GM12892 (cell line): ENCODE data around the gene ZNF488.

Experiments used
- DNase-seq: peaks from one replicate; pipeline ENCODE4 v3.0.0; 2011; ENCODE audit not compliant: insufficient read length
- FAIRE-seq: peaks from 2 replicates; lab custom pipeline; 2011; peaks lifted over from hg19 to GRCh38; lab: Jason Lieb, UNC
- POLR2A ChIP-seq: IDR thresholded peaks from 2 replicates; pipeline ENCODE4 v1.6.1; 2011; ENCODE audit warnings: low read depth, low read length, control low read depth
- POLR2AphosphoS5 ChIP-seq: IDR thresholded peaks from 2 replicates; pipeline ENCODE4 v1.6.1; 2011; ENCODE audit warnings: low read depth, low read length, control low read depth
- TAF1 ChIP-seq: IDR thresholded peaks from 2 replicates; pipeline ENCODE4 v1.6.1; 2011; ENCODE audit warnings: low read depth, mild to moderate bottlenecking, control low read depth, low read length, borderline replicate concordance

ZNF488 gene

GRCh38 chr10:47349941-47350371, 34.1 kb downstream of the ZNF488 start:
- TF ChIP-seq TAF1 (no peak), POLR2AphosphoS5 (no peak), POLR2A (no peak)
- DNase-seq = no peak
- FAIRE-seq = no peak

DNA sequence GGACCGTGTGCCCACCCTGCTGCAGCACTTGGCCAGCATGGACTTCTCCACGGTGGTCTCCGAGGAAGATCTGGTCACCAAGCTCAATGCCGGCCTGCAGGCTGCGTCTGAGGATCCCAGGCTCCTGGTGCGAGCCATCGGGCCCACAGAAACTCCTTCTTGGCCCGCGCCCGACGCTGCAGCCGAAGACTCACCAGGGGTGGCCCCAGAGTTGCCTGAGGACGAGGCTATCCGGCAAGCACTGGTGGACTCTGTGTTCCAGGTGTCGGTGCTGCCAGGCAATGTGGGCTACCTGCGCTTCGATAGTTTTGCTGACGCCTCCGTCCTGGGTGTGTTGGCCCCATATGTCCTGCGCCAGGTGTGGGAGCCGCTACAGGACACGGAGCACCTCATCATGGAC, 34.6 kb downstream of the ZNF488 start:
- FAIRE-seq (no peak), DNase-seq (no peak)
- TF ChIP-seq TAF1 (no peak), POLR2AphosphoS5 (no peak), POLR2A (no peak)

- no peak for FAIRE-seq
- DNase-seq = no peak
- TF ChIP-seq TAF1 (no peak), POLR2AphosphoS5 (no peak), POLR2A (no peak)
These were observed 35.2 kb downstream of the ZNF488 start for GRCh38 chr10:47348661-47349470.

DNA sequence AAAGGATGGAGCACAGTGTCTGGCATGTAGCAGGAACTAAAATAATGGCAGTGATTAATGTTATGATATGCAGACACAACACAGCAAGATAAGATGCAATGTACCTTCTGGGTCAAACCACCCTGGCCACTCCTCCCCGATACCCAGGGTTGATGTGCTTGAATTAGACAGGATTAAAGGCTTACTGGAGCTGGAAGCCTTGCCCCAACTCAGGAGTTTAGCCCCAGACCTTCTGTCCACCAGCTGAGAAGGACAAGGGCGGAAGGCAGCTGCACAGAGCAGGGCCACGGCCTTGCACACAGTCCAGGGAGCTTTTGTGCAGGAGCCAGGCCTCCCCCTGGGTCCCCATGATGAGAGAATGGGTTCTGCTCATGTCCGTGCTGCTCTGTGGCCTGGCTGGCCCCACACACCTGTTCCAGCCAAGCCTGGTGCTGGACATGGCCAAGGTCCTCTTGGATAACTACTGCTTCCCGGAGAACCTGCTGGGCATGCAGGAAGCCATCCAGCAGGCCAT, 35.9 kb downstream of the ZNF488 start, which contains the start of gene RBP3:
Gene RBP3, plus strand, starts transcription at position 226 of the 514 bp plus-strand sequence. Its CDS starts 122 bp downstream, at position 348.
- FAIRE-seq (no peak), DNase-seq (no peak)

DNA sequence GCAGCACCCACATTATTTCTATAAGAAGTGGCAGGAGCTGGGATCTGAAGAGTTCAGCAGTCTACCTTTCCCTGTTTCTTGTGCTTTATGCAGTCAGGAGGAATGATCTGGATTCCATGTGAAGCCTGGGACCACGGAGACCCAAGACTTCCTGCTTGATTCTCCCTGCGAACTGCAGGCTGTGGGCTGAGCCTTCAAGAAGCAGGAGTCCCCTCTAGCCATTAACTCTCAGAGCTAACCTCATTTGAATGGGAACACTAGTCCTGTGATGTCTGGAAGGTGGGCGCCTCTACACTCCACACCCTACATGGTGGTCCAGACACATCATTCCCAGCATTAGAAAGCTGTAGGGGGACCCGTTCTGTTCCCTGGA, 36.8 kb downstream of the ZNF488 start:
- FAIRE-seq (no peak), DNase-seq (no peak)
- TF ChIP-seq POLR2AphosphoS5 = no peak
- TF ChIP-seq POLR2A = no peak
- TF ChIP-seq TAF1 = no peak

More for the DNA sequence above, 35.9 kb downstream of the ZNF488 start, which contains the start of gene RBP3:
- no peak for TF ChIP-seq POLR2AphosphoS5
- TF ChIP-seq POLR2A = no peak
- no peak for TF ChIP-seq TAF1

GRCh38 chr10:47346581-47347302, 37.4 kb downstream of the ZNF488 start:
- FAIRE-seq (no peak), DNase-seq (no peak)
- no peak for TF ChIP-seq TAF1
- no peak for TF ChIP-seq POLR2AphosphoS5
- no peak for TF ChIP-seq POLR2A

DNA sequence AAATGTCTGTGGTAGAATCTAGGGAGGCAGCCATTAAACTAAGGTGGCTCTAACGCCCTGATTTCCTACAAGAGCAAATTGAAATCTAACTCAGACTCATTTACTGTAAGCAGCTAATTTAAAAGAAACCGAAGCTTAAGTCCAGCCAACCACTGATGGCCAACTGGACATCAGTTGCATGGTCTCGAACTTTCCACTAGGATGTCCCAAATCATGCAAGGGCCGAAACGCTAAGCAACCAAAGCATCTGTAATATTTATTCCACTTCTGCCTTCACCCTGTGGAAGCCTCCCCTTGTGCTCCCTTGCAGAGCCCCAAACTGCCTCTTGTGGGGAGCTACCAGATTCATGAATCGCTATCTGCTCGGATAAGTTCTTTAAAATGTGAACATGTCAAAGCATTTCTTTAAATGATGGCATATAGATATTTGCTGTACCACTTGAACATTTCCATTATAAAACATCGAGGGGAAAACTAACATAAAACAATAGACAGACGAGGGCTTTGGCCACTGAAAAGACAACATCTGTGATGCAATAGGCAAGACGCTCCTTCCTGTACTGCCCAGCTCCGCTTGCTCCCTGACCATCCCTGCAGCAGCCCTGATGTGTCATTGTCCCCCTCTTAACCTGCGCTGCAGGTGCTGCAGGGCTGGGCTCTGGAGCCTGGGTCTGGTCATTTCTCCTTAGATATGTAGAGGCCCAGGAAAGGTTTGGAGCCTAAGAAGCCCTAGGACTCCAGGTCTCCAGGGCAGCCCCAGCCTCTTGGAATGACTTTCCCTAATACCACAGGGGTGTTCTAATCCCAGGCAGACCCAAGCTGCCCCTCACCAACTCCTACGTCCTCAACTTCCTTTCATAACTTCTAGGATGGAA, 38.9 kb downstream of the ZNF488 start:
- FAIRE-seq (no peak), DNase-seq (no peak)
- no peak for TF ChIP-seq TAF1
- no peak for TF ChIP-seq POLR2AphosphoS5
- no peak for TF ChIP-seq POLR2A

DNA sequence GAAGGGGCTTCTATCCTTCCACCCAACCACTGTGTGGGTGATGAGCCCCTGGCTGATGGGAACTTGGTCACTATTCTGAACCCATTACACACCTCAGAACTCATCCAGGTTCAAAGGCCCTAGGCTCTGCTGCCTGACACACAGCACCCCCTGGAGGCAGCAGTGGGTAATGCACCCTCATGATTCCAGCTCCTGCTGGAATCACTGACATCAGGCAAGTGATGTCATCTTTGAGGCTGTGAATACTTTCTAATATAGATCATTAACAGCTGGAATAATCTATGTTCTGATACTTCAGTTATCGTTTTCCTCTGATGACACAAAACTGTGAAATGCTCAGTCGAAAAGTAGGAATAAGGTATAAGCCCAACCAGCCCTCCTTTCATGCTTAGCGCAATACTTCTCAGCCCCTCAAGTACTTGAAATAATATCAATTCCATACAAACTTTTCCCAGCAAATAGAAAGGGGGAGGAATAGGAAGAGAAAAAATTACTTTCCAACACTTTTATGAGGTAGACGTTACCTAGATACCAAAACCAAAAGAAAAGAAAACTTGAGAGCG, 43.4 kb downstream of the ZNF488 start:
- DNase-seq = peak; percentile 46
- no peak for FAIRE-seq
- TF ChIP-seq POLR2AphosphoS5 (no peak), TAF1 (no peak), POLR2A (no peak)

DNA sequence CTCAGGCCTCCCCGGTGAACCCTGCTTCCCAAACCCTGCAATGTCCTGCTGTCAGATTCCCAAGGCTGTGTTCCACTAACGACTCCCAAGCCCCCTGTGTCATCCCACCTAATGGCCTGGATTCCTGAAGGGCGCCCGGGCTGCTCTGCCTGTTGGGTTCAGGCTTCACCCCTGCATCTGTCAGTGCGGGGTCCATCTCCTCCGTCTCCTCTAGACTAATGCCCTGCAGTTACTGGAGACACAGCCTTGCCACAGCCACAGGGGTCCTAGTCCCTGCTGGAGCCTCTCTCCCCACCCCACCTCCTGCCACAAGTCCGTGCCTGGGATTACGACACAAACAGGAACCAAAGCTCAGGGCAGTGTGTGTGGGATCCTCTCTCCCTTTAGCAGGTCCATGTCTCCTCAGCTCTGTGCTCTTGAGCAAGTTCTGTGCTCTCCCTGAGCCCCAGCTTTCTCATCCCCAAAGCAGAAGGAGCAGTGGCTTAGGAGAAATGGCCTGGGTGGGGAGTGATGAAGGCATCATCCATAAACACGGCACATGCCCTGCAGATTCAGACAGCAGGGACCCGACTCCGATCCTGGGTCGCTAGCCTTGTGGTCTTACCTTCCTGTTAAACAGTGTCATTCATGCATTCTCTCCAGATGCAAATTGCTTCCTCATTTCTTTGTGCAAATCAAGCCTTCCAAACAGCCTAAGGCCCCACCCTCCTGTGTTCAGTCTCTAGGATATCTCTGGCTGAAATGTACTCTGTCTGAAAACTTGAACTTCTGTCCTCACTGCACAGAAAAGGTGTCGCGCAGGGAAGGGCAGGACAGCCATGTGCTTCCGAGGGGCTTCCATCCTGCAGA, 44.1 kb downstream of the ZNF488 start:
- TF ChIP-seq POLR2A (no peak), TAF1 (no peak), POLR2AphosphoS5 (no peak)
- no peak for DNase-seq
- FAIRE-seq = no peak
